22Rv1 (cell line): ENCODE measurements around the gene ADAMTS2.
"Not testable (repeated sequence)": the region's sequence is repeated elsewhere in the genome, so short reads cannot be mapped to it uniquely, and the experiment has no call there.

Experiments
- H3K27ac ChIP-seq: fragments of 450-650 bp; 2 replicates; pipeline ENCODE4 v1.5.1; 2017
- CTCF ChIP-seq: fragments of 450-650 bp; IDR thresholded peaks from 2 replicates; pipeline ENCODE4 v1.5.1; 2017; ENCODE audit warnings: mild to moderate bottlenecking
- ZFX ChIP-seq: fragments of 450-650 bp; IDR thresholded peaks from 2 replicates; pipeline ENCODE4 v1.6.1; 2017; ENCODE audit warnings: antibody characterized with exemption, borderline replicate concordance

ADAMTS2 gene

GRCh38 chr5:179111267-179112207, 233.7 kb downstream of the ADAMTS2 start:
- TF ChIP-seq CTCF (no peak), ZFX (no peak)
- no peak overlapping the region for H3K27ac ChIP-seq

- TF ChIP-seq ZFX (no peak), CTCF (no peak)
- no peak overlapping the region for H3K27ac ChIP-seq
These were observed 234.7 kb downstream of the ADAMTS2 start for GRCh38 chr5:179110528-179110927.

GRCh38 chr5:179101282-179101681, 244.0 kb downstream of the ADAMTS2 start:
- H3K27ac ChIP-seq: not testable (repeated sequence)

- TF ChIP-seq ZFX (no peak), CTCF (no peak)
- H3K27ac ChIP-seq: no peak overlapping the region
These were observed 255.8 kb downstream of the ADAMTS2 start for GRCh38 chr5:179089502-179089901.

GRCh38 chr5:179080724-179081123, 264.5 kb downstream of the ADAMTS2 start:
- H3K27ac ChIP-seq: no peak overlapping the region
- TF ChIP-seq CTCF (no peak), ZFX (no peak)

GRCh38 chr5:179079165-179079987, 265.9 kb downstream of the ADAMTS2 start:
- no peak for TF ChIP-seq ZFX
- TF ChIP-seq CTCF: no peak
- no peak overlapping the region for H3K27ac ChIP-seq

GRCh38 chr5:179065703-179066102, 279.6 kb downstream of the ADAMTS2 start:
- H3K27ac ChIP-seq: no peak overlapping the region
- TF ChIP-seq CTCF (no peak), ZFX (no peak)
